Stimulated activated naive CD8-positive, alpha-beta T cell treated with anti-CD3 and anti-CD28 coated beads, Interleukin-15, Interleukin-2, amounts not matched to agents 100 U/mL and 50 U/mL, for 24 hours (primary cell): ENCODE measurements around the gene PTPA.

ENCODE experiments used
- ATAC-seq: fragments of 150-1000 bp; cut with Tn5 transposase; one replicate; pipeline ENCODE4 v1.10.0; 2021
- DNase-seq: peaks from one replicate; pipeline ENCODE4 v3.0.0; 2021

The PTPA gene

GRCh38 chr9:129081388-129081904 lies 29.8 kb upstream of the PTPA start:
- ATAC-seq: no peak

GRCh38 chr9:129084087-129084486 lies 27.1 kb upstream of the PTPA start:
- ATAC-seq (no peak), DNase-seq (no peak)

More at GRCh38 chr9:129081388-129081904, 29.8 kb upstream of the PTPA start:
- DNase-seq: no peak

- no peak for DNase-seq
- no peak for ATAC-seq
Measured at GRCh38 chr9:129089246-129089645, 22.0 kb upstream of the PTPA start.

- DNase-seq (no peak), ATAC-seq (no peak)
Measured at GRCh38 chr9:129093602-129094386, 17.4 kb upstream of the PTPA start.

- no peak for DNase-seq
- no peak for ATAC-seq
Measured at GRCh38 chr9:129094387-129095169, 16.6 kb upstream of the PTPA start.

GRCh38 chr9:129095170-129095667 lies 16.0 kb upstream of the PTPA start:
- ATAC-seq: no peak
- DNase-seq: no peak

GRCh38 chr9:129095908-129096307 lies 15.3 kb upstream of the PTPA start:
- DNase-seq (no peak), ATAC-seq (no peak)

GRCh38 chr9:129097671-129098306 lies 13.4 kb upstream of the PTPA start:
- DNase-seq: no peak
- no peak for ATAC-seq

GRCh38 chr9:129098328-129098727 lies 12.9 kb upstream of the PTPA start:
- no peak for ATAC-seq
- DNase-seq: no peak

GRCh38 chr9:129100383-129101169 lies 10.6 kb upstream of the PTPA start:
- no peak for ATAC-seq
- DNase-seq: no peak

- DNase-seq (no peak), ATAC-seq (no peak)
Measured at GRCh38 chr9:129101279-129101678, 9.9 kb upstream of the PTPA start.

GRCh38 chr9:129102095-129102525 lies 9.1 kb upstream of the PTPA start:
- DNase-seq: no peak
- ATAC-seq: no peak

GRCh38 chr9:129102791-129103594 lies 8.2 kb upstream of the PTPA start:
- ATAC-seq (no peak), DNase-seq (peak; percentile 30)

- ATAC-seq: no peak
Measured at GRCh38 chr9:129103595-129103965, 7.6 kb upstream of the PTPA start.

GRCh38 chr9:129104051-129104450 lies 7.2 kb upstream of the PTPA start:
- no peak for ATAC-seq
- no peak for DNase-seq

More at GRCh38 chr9:129103595-129103965, 7.6 kb upstream of the PTPA start:
- no peak for DNase-seq

- DNase-seq (no peak), ATAC-seq (no peak)
Measured at GRCh38 chr9:129105857-129106694, 5.1 kb upstream of the PTPA start.

GRCh38 chr9:129107651-129108050 lies 3.6 kb upstream of the PTPA start:
- ATAC-seq: no peak
- no peak for DNase-seq

GRCh38 chr9:129108083-129108804 lies 3.0 kb upstream of the PTPA start:
- no peak for DNase-seq
- ATAC-seq: no peak
